ENCODE measurements around the gene GLIS2. TPM values are rescaled to one million over a fixed set of nuclear protein-coding genes. Genes with fewer than 3 reads are reported as not detected.

Gene GLIS2
- total RNA-seq, 1 donor from 2014 or later, result not detected

GRCh38 chr16:4271176-4272113 is 44.4 kb upstream of the GLIS2 start:
- Mint-ChIP-seq H3K27ac (peak overlapping the region; percentile 88), H3K27me3 (no peaks in the 10 kb centered on the region)

GRCh38 chr16:4272114-4272956 is 43.5 kb upstream of the GLIS2 start:
- Mint-ChIP-seq H3K4me1 (peaks cover 10% of the 10 kb centered on the region), H3K4me3 (peak overlapping the region; percentile 89), H3K9me3 (no peaks in the 10 kb centered on the region), H3K27me3 (no peaks in the 10 kb centered on the region), H3K27ac (peak overlapping the region; percentile 83), H3K36me3 (ENCODE audit: low read depth) (no peaks in the 10 kb centered on the region)
- ATAC-seq (ENCODE audit: low read depth) (peak; percentile 18), DNase-seq (no peak)
- no peak for TF ChIP-seq CTCF (IDR thresholded peaks at IDR 0.05)
- intact Hi-C loops (cut with micrococcal nuclease), result loop anchor here (2.0 to 5.0 kb wide), 7 partner anchors 16 to 660 kb away; partner anchors contain the start of genes CREBBP, DNAJA3, NMRAL1 and PAM16
- ChIA-PET POLR2A (interaction anchor here (0.6 to 4.0 kb wide), 23 partner anchors 10 to 1121 kb away, joined by 3 to 78 read pairs (median 4); partner anchors contain the start of genes ANKS3, CDIP1, CORO7 and DNAAF8), CTCF (interaction anchor here (1.0 to 4.8 kb wide), 3 partner anchors 18 to 59 kb away, joined by 3 to 31 read pairs (median 3); no protein-coding TSS in a partner anchor)

More at GRCh38 chr16:4271176-4272113, 44.4 kb upstream of the GLIS2 start:
- no peaks in the 10 kb centered on the region for H3K9me3 Mint-ChIP-seq
- H3K36me3 Mint-ChIP-seq (ENCODE audit: low read depth), result no peaks in the 10 kb centered on the region
- DNase-seq (peak; percentile 82), ATAC-seq (ENCODE audit: low read depth) (peak; percentile 81)
- ChIA-PET CTCF (interaction anchor here (0.8 to 4.8 kb wide), 4 partner anchors 13 to 57 kb away, joined by 3 to 31 read pairs (median 4); no protein-coding TSS in a partner anchor), POLR2A (interaction anchor here (0.6 to 4.0 kb wide), 17 partner anchors 10 to 1120 kb away, joined by 3 to 78 read pairs (median 4); partner anchors contain the start of genes ANKS3, CREBBP, DNAAF8 and HMOX2)
- TF ChIP-seq CTCF (IDR thresholded peaks at IDR 0.05), result no peak
- H3K4me1 Mint-ChIP-seq, result peaks cover 11% of the 10 kb centered on the region
- peak overlapping the region; percentile 86 for H3K4me3 Mint-ChIP-seq
- intact Hi-C loops (cut with micrococcal nuclease), result loop anchor here (1.0 to 5.0 kb wide), 11 partner anchors 17 to 659 kb away; partner anchors contain the start of genes CREBBP, DNAJA3, NMRAL1 and NUDT16L1

- no peaks in the 10 kb centered on the region for H3K27me3 Mint-ChIP-seq
- TF ChIP-seq CTCF (IDR thresholded peaks at IDR 0.05), result no peak
- peaks cover 5% of the 10 kb centered on the region for H3K4me1 Mint-ChIP-seq
- ChIA-PET POLR2A (interaction anchor here (0.6 to 4.0 kb wide), 7 partner anchors 20 to 556 kb away, joined by 3 to 78 read pairs (median 4); partner anchors contain the start of genes PAM16 and TRAP1), CTCF (interaction anchor here (0.8 to 4.8 kb wide), 3 partner anchors 20 to 58 kb away, joined by 3 to 31 read pairs (median 4); no protein-coding TSS in a partner anchor)
- no peaks in the 10 kb centered on the region for H3K9me3 Mint-ChIP-seq
- ATAC-seq (ENCODE audit: low read depth) (no peak), DNase-seq (peak; percentile 41)
- H3K27ac Mint-ChIP-seq, result peak overlapping the region; percentile 18
- no peaks in the 10 kb centered on the region for H3K36me3 Mint-ChIP-seq (ENCODE audit: low read depth)
- peak overlapping the region; percentile 75 for H3K4me3 Mint-ChIP-seq
- intact Hi-C loops (cut with micrococcal nuclease), result loop anchor here (2.0 to 5.0 kb wide), 7 partner anchors 15 to 662 kb away; partner anchors contain the start of genes CREBBP, DNAJA3, NMRAL1 and PAM16
These were observed 42.0 kb upstream of the GLIS2 start for GRCh38 chr16:4273858-4274311.

GRCh38 chr16:4275861-4276260 is 40.0 kb upstream of the GLIS2 start:
- no peak overlapping the region for H3K4me3 Mint-ChIP-seq
- intact Hi-C loops (cut with micrococcal nuclease), result no loop called here
- TF ChIP-seq CTCF (IDR thresholded peaks at IDR 0.05), result no peak
- H3K27me3 Mint-ChIP-seq, result no peaks in the 10 kb centered on the region
- no peaks in the 10 kb centered on the region for H3K36me3 Mint-ChIP-seq (ENCODE audit: low read depth)
- peaks cover 2% of the 10 kb centered on the region for H3K9me3 Mint-ChIP-seq
- POLR2A ChIA-PET, result no interaction called here
- H3K4me1 Mint-ChIP-seq, result peaks cover 2% of the 10 kb centered on the region
- DNase-seq (no peak), ATAC-seq (ENCODE audit: low read depth) (no peak)
- no peak overlapping the region for H3K27ac Mint-ChIP-seq
- CTCF ChIA-PET, result no interaction called here
